ENCODE measurements around the gene ORM2.

DNA sequence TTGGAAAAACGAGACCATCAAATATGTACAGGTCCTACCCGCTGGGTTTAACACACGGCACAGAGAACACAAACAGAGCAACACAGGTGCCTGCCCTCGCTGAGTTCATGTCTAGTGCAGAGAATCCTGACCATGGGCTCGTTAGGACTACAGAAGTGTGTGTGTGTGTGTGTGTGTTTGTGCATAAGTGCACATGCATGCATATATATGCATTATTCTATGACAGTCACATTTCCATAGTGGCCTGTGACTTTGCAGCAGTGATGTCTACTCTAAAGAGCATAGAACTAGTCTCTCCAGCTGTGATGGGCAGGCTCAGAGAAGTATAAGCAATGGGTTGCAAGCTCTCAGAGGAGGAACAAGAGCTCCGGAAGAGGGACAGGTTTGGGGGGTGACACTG lies 27.7 kb downstream of the ORM2 start:
- TF ChIP-seq, protein P1, sequence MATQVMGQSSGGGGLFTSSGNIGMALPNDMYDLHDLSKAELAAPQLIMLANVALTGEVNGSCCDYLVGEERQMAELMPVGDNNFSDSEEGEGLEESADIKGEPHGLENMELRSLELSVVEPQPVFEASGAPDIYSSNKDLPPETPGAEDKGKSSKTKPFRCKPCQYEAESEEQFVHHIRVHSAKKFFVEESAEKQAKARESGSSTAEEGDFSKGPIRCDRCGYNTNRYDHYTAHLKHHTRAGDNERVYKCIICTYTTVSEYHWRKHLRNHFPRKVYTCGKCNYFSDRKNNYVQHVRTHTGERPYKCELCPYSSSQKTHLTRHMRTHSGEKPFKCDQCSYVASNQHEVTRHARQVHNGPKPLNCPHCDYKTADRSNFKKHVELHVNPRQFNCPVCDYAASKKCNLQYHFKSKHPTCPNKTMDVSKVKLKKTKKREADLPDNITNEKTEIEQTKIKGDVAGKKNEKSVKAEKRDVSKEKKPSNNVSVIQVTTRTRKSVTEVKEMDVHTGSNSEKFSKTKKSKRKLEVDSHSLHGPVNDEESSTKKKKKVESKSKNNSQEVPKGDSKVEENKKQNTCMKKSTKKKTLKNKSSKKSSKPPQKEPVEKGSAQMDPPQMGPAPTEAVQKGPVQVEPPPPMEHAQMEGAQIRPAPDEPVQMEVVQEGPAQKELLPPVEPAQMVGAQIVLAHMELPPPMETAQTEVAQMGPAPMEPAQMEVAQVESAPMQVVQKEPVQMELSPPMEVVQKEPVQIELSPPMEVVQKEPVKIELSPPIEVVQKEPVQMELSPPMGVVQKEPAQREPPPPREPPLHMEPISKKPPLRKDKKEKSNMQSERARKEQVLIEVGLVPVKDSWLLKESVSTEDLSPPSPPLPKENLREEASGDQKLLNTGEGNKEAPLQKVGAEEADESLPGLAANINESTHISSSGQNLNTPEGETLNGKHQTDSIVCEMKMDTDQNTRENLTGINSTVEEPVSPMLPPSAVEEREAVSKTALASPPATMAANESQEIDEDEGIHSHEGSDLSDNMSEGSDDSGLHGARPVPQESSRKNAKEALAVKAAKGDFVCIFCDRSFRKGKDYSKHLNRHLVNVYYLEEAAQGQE (IDR thresholded peaks at IDR 0.05; ENCODE audit: insufficient read depth in 1 of 2, low read depth in 2 of 2, low read length in 2 of 2), result no peak
- TF ChIP-seq POLR2AphosphoS5 (IDR thresholded peaks at IDR 0.05; ENCODE audit: low read depth, low read length) (no peak), SIN3A (IDR thresholded peaks at IDR 0.05; ENCODE audit: borderline replicate concordance, insufficient read depth, low read length) (no peak)

Data from PFSK-1 (cell line).